Measurements from ENCODE around the gene GPX2. TPM values are rescaled to one million over a fixed set of nuclear protein-coding genes. Genes with fewer than 3 reads are reported as not detected.

Gene GPX2
- total and polyA plus RNA-seq, 2 of the 4 experiments (the other 2 are of a cell fraction) = not detected

DNA sequence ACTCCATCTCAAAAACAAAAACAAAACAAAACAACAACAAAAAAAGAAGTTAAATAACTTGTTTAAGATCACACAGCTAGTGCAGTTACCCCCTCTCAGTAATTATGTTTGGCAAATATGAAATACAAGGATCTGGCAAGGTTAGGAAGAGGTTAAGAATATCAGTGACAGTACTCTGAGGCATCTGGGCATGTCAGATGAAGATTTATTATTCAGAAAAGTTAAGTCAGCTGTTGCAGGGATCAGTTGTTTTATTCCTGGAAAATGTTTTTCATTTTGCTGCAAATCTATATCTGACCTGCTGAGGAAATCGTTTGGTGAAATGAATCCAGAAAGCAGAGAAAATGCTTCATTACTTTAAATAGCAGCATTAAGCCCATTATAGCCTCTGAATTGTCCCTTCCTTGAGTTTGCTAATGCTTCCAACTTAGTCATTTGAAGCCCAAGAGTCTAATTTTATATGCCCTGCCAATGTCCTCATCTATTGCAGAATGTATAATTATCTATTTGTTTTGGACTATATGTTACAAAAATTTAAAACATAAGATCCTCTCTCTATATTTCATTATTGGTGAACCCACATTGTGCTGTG, 8.1 kb downstream of the GPX2 start:
- Histone ChIP-seq H2AK5ac (ENCODE audit: low read depth, low read length) (no peak overlapping the region), H2BK15ac (ENCODE audit: low read depth, low read length) (no peak overlapping the region), H3K4me1 (ENCODE audit: control insufficient read depth, insufficient read depth, low read length) (no peaks in the 10 kb centered on the region), H4K20me1 (ENCODE audit: insufficient read depth, low read length) (no peaks in the 10 kb centered on the region; the same call in 1 of the 2 replicates), H3K9ac (ENCODE audit: low read depth, low read length) (no peak overlapping the region), H2AFZ (replicated peaks; ENCODE audit: low read length, poor library complexity) (no peak overlapping the region), H3K56ac (ENCODE audit: extremely low read depth, insufficient read depth, low read length) (no peak overlapping the region), H2AK9ac (replicated peaks; ENCODE audit: low read depth, low read length, poor library complexity) (no peak overlapping the region), H3K36me3 (ENCODE audit: control insufficient read depth, insufficient read depth, low read length) (peaks cover 5% of the 10 kb centered on the region), H3K14ac (replicated peaks; ENCODE audit: low read depth, low read length) (no peak overlapping the region), H3K4me2 (ENCODE audit: low read depth, low read length) (no peak overlapping the region), H4K91ac (ENCODE audit: insufficient read depth, low read depth, low read length) (no peak overlapping the region), H3K4ac (ENCODE audit: low read depth, low read length) (no peak overlapping the region), H3K27ac (ENCODE audit: insufficient read depth, low read length) (no peak overlapping the region), H3K9me1 (ENCODE audit: insufficient read depth, low read length) (peaks cover 1% of the 10 kb centered on the region; the same call in 1 of the 2 replicates), H4K5ac (ENCODE audit: low read depth, low read length) (no peak overlapping the region), H2BK5ac (ENCODE audit: low read depth, low read length, poor library complexity, severe bottlenecking) (no peak overlapping the region), H2BK20ac (ENCODE audit: low read depth, low read length) (no peak overlapping the region), H3K23ac (ENCODE audit: low read depth, low read length) (no peak overlapping the region), H3K79me1 (ENCODE audit: low read depth in 1 of 2, low read length in 2 of 2) (peaks cover 5 to 7% of the 10 kb centered on the region in 2 experiments), H2BK120ac (ENCODE audit: low read depth, low read length) (no peak overlapping the region), H3K27me3 (ENCODE audit: control insufficient read depth, insufficient read depth, low read length) (no peaks in the 10 kb centered on the region), H4K8ac (ENCODE audit: low read depth in 2 of 2, low read length in 2 of 2) (no peak overlapping the region), H3K18ac (ENCODE audit: low read depth, low read length) (no peak overlapping the region), H3K9me3 (ENCODE audit: control insufficient read depth, insufficient read depth, low read length) (no peaks in the 10 kb centered on the region), H3K4me3 (ENCODE audit: insufficient read depth, low read depth, low read length) (no peak overlapping the region)
- no peak for DNase-seq
- BruUV-seq (replicated peaks) = no TSS peak
- TF ChIP-seq FOS (IDR thresholded peaks at IDR 0.05; ENCODE audit: low read depth, low read length) = no peak
- TF ChIP-seq, protein P1, sequence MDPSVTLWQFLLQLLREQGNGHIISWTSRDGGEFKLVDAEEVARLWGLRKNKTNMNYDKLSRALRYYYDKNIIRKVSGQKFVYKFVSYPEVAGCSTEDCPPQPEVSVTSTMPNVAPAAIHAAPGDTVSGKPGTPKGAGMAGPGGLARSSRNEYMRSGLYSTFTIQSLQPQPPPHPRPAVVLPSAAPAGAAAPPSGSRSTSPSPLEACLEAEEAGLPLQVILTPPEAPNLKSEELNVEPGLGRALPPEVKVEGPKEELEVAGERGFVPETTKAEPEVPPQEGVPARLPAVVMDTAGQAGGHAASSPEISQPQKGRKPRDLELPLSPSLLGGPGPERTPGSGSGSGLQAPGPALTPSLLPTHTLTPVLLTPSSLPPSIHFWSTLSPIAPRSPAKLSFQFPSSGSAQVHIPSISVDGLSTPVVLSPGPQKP (IDR thresholded peaks at IDR 0.05; ENCODE audit: borderline replicate concordance, low read depth, low read length) = no peak
- no peak for TF ChIP-seq RAD21 (IDR thresholded peaks at IDR 0.05; ENCODE audit: low read length)
- TF ChIP-seq MAZ (IDR thresholded peaks at IDR 0.05; ENCODE audit: borderline replicate concordance, low read depth, low read length) = no peak
- TF ChIP-seq, protein P2, sequence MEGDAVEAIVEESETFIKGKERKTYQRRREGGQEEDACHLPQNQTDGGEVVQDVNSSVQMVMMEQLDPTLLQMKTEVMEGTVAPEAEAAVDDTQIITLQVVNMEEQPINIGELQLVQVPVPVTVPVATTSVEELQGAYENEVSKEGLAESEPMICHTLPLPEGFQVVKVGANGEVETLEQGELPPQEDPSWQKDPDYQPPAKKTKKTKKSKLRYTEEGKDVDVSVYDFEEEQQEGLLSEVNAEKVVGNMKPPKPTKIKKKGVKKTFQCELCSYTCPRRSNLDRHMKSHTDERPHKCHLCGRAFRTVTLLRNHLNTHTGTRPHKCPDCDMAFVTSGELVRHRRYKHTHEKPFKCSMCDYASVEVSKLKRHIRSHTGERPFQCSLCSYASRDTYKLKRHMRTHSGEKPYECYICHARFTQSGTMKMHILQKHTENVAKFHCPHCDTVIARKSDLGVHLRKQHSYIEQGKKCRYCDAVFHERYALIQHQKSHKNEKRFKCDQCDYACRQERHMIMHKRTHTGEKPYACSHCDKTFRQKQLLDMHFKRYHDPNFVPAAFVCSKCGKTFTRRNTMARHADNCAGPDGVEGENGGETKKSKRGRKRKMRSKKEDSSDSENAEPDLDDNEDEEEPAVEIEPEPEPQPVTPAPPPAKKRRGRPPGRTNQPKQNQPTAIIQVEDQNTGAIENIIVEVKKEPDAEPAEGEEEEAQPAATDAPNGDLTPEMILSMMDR (conservative IDR thresholded peaks at IDR 0.05; ENCODE audit: low read depth, low read length) = no peak
- no peak for TF ChIP-seq RFX5 (IDR thresholded peaks at IDR 0.05; ENCODE audit: low read depth, low read length)
- no peak for TF ChIP-seq RCOR1 (IDR thresholded peaks at IDR 0.05; ENCODE audit: insufficient replicate concordance, low read length)
- no peak for TF ChIP-seq NFE2L2 (IDR thresholded peaks at IDR 0.05; ENCODE audit: low read depth, low read length)
- TF ChIP-seq SMC3 (IDR thresholded peaks at IDR 0.05; ENCODE audit: low read depth, low read length) = no peak
- TF ChIP-seq CEBPB (IDR thresholded peaks at IDR 0.05; ENCODE audit: low read depth, low read length) = no peak
- TF ChIP-seq POLR2A (IDR thresholded peaks at IDR 0.05; ENCODE audit: low read depth, low read length) = no peak
- TF ChIP-seq CHD1 (IDR thresholded peaks at IDR 0.05; ENCODE audit: low read depth, low read length) = no peak
- CTCF ChIA-PET = no interaction called here
- POLR2A ChIA-PET (ENCODE audit: unreplicated experiment) = no interaction called here
- intact Hi-C loops (cut with micrococcal nuclease) (no loop called here), dilution Hi-C loops (cut with HindIII; ENCODE audit: low sequenced_read_pairs, unreplicated experiment) (no loop called here), in situ Hi-C loops (cut with MboI; ENCODE audit: low sequenced_read_pairs) (no loop called here)
- ATAC-seq (ENCODE audit: low read depth) = no peak
- WGBS, 2 experiments (ENCODE audit: extremely low coverage in 2 of 2, insufficient read length in 1 of 2) = no CpG with 5 or more reads among the region's 1 CpG
